ENCODE data around the gene MOSPD3.
A peak's percentile ranks its signal among the peaks of the same experiment; 100 is the strongest.

Gene MOSPD3

DNA sequence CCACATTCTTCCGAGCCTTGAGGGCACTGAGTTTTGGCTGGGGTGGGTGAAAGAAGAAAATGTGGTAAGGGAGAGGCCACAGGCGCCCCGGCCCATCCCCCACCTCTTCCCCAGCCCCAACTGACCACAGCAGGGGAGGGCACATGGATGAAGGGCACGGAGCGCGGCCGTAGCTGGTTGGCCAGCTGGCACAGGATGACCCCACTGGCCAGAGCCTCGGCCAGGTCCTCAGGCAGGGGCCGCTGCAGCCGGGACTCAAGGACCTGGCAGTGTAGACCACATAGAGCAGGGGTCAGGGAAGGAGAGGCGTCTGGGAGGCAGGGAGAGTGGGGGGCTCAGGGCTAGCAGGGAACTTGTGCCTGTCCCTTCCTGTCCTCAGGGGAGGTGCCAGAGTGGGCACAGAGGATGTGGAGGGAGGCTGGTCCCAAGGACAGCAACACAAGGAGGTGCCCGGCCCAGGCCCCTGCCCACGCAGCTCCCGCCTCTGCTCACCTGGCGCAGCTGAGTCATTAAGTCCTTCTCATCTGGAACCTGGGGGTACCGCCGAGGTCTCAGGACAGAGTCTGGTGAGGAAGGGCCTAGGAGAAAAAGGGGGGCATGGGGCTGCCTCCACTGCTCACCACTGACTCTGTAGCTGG, 36.5 kb upstream of the MOSPD3 start:
- DNase-seq: no peak

DNA sequence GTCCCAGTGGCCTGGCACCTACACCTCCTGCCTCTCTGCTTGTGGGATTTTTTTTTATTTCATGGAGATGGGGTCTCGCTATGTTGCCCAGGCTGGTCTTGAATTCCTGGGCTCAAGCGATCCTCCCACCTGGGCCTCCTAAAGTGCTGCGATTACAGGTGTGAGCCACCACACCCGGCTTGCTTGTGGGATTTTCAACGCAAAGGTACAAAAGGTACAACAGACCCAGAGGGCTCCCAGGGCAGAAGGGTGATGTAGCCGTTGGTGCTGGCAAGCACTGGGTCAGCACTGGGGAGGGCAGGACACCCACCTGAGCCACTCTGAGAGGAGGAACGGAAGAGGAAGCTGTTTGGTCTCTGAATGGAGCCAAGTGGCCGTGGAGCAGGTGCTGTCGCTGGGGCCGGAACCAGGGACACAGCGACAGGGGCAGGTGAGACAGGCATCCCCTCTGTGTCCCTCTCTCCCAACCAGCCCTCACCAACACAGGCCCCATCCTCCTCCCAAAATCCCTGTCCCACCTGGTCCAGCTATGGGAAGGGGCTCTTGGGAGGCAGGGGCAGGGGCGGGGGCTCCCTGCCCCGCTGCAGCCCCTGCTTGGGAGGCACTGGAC, 35.9 kb upstream of the MOSPD3 start:
- no peak for DNase-seq

DNA sequence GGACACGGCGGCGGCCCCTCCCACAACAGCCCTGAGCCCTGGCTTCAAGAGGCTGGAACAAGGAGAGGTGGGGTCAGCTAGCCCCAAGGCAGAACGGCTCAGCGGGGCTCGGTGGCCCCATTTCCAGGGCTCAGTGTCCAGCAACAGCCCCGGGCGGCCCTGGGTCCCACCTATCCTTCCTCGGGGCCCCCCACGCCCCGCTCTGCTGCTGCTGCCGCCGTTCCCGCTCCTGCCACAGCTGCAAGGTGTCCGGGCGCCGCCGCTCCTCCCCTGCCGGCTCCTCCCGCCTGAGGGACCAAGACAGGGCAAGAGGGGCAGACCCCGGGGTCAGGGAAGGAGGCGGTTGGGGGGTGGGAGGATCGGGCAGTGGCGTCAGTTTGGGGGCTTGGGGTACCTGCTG, 35.2 kb upstream of the MOSPD3 start:
- no peak for DNase-seq

DNA sequence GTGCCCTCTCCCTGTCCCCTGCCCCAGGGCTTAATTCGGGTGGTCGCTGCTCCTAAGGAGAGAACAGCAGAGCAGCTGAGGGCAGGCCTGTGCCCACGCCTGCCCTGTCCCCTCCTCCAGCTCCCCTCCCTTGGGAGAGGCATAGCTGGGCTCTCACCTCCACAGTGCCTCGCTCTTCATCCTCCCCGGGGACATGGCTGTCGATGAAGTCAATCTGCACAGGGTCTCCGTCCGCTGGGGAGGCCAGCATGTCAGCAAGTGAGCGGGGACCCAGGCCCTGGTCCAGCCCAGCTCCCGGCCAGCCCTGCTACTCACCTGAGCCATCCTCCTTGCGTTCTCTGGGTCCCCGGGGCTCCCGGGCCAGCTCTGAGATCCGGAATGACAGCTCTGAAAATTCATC, 34.8 kb upstream of the MOSPD3 start:
- DNase-seq: no peak

DNA sequence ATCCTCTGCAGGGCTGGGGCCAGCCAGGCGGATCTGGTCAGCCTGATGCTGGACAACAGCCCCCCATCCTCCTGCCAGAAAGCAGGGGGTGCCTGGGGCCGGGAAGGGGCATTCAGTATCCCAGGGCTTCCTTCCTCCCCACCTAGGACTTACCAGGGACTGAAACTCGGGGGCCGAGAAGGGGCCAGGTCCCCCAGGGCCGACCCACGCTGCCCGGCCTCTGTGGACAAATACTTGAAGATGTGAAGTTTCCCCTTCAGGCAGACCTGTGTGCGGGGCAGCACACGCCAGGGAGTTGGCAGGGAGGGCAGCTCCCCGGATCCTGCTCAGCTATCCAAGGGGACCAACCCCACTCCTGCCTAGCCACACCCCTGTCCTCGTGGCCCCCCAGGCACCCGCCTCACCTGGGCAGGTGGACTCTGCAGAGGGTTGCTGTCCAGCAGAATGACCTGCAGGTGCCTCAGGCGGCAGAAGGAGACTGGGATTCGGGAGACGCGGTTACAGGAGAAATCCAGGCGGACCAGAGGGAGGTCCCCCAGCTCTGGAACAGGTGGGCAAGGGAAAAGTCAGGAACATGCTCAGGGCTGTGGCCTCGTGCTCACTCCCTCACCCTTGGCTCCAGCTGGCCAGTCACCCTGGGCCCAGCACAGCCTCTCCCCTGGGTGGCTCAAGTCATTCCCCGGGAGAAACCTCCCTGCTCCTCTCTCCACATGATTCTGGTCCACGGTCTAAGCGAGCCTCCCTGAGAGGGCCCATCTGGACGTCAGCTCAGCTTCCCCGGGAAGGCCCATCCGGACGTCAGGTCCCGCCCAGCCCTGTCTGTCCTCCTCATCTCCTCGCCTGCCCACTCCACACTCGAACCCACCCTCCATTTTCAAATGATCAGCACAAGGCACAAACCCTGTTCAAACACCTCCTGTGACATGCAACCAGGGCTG, 33.8 kb upstream of the MOSPD3 start:
- DNase-seq: no peak

DNA sequence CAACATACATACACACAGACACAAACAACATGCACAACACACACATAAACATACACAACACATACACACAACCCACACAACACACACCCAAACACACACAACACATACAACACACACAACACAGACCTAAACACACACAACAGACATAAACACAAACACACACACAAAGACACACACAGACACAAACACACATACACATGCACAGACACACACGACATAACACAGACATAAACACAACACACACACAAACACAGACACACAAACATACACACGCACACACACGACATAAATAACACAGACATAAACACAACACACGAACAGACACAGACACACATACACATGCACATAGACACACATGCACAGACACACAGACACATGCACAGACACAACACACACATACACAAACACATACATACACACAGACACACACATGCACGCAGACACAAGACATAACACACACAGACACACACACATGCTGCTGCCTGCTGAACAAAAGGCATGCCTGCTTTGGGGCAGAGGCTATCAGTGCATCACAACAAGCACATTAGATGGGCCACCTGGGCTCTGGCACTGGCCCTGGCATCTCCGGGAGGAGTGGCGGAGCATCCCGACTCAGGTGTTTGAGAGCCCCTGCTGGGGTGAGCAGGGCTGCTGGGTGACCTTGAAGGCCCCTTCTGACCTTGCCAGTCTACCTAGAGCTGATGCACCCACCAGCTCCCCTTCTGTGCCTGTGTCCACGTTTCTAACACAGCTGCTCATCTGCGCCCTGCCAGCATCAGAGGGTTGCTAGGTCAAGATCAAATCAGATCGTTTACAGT, 31.7 kb upstream of the MOSPD3 start:
- no peak for DNase-seq

DNA sequence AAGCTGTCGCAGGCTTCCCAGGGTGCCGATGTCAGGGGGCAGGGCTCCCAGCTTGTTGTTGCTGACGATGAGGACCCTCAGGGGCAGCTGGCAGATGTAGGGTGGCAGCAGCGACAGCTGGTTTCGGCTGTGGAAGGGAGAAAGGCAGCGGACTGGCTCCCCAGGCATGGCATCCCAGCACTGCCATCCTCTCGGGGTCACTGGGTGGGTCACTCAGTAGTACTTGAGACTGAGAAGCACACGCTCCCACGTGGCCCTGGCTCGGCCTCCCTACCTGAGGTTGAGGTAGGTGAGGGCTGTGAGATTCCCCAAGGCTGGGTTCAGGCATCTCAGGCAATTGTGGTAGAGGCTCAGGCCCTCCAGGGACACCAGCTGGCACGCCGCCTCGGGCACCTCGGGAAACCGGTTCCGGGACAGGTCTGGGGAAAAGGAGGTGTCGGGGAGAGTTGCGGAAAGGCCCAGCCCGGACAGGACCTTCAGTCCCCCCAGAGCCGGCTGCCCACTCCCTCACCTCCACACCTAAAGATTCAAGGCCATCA, 30.2 kb upstream of the MOSPD3 start:
- DNase-seq: no peak

DNA sequence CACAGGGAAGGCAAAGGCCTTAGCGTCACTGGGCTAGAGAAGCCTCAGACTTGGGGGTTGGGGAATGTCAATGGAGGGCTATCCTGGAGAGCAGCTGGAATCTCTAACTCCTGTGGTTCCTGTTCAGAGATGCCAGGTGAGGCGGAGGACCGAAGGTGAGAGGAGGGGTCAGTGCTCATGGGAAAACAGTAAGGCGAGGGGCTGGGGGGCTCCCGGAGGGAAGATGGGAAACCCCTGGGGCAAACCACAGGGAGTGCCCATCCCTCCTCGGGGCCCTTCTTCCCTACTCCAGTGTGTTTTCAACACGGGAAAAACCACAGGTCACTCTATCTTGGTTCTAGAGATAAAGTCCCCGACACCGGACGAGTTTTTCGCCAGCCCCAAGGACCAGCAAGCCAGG, 29.7 kb upstream of the MOSPD3 start:
- DNase-seq: no peak

DNA sequence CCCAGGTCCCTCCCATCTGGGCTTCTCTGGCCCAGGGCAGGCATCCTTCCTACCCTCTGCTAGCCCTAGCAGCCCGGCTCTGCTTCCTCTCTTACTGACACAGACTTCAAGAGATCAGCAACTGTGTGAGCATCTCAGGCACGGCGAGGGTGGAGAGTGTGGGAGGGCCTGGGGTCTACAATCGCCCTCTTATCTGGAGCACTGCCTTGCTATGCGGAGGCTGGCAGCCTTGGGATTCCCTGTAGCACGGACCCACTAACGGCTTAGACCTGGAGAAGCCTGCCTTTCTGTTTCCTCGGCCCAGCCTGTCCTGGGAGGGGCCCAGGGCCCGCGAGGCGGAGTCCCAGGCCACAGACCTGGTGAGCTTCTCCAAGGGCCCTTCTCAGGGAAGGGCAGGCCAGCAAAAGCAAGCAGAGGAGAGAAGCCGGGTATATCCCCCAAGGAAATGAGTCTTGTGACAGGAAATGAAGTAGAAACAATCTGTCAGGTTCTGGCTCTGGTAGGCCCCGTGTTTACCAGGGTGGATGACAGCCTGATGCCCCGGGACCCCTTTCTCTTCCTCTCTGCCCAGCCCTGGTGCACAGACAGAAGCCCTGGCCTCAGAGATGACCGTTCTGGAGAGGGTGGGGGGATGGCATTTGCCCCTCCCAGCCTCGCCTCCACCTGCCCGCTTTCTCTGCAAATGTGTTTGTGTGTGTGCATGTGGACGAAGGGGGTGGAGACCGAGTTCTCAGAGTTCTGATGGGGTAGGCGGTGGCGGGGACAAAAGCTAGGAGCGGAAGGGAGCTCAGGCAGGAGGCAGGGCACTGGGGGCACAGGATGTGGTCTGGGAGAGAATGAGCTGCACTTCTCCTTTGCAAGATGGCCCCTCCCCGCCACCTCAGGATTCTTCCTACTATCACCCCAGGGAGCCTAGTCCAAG, 28.9 kb upstream of the MOSPD3 start:
- peak; percentile 60 for DNase-seq

DNA sequence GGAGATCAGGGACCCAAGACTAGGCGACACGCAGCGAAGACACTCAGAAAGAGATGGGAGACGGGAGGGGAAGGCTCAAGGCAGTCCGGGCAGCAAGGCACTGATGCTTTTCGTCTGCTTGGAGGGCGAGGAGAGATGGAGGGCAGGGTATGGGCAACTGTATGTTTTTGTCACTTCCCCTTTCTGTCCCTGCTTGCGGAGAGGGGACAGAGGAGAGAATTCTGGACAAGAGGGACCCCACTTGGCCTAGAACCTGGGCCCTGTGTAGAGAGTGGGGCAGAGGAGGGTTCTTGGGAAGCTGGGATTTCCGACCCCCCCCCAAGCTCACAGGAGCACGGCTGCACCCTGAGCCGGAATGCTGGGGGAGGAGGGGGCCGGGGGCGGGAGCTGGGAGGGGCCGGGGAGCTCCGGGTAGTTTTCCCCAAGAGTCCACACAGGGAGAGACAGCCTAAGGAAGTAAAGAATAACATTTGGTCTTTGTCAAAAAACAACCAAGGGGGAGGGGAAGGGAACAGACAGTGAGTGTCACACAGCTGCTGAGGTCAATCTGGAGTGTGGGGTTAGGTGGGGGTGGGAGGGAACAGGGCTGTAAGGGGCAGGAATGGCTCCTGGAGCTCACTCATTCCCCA, 28.2 kb upstream of the MOSPD3 start:
- no peak for DNase-seq

DNA sequence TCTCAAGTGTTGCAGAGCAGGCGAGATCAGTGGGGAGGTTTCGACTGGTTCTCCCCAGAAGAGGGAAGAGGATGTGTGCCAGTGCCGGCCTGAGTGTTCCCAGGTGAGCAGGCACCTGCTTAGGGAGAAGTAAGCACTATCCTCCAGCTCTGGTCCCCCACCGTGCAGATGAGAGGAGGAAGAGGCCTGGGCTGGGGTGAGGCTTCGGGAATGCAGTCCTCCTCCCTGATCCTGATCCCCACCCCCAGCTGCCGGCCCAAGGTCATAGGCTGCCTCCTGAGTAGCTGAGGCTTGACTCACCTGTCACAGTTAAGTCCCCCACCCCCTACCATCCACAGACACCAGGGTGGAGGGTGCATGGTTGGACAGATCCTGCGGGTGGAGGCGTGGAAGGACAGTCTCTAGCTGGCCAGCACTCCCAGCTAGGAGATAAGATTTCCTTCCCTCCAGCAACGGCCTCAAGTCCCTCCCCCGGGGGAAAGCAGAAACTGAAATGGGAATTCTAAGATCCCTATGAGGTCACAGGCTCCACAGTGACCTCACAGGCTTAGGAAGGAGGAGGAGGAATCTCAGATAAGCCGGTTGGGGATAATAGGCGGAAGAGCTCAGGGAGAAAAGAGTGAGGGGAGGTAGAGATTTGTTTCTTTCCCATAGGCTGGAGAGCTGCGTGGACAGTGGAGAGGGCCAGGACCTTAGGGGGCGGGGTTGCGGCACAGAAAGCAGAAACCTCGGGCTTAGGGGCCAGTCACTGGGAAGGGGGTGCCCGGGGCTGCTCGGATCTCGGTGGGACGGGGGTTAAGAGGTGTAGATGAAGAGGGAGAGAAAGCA, 27.4 kb upstream of the MOSPD3 start:
- DNase-seq: no peak

DNA sequence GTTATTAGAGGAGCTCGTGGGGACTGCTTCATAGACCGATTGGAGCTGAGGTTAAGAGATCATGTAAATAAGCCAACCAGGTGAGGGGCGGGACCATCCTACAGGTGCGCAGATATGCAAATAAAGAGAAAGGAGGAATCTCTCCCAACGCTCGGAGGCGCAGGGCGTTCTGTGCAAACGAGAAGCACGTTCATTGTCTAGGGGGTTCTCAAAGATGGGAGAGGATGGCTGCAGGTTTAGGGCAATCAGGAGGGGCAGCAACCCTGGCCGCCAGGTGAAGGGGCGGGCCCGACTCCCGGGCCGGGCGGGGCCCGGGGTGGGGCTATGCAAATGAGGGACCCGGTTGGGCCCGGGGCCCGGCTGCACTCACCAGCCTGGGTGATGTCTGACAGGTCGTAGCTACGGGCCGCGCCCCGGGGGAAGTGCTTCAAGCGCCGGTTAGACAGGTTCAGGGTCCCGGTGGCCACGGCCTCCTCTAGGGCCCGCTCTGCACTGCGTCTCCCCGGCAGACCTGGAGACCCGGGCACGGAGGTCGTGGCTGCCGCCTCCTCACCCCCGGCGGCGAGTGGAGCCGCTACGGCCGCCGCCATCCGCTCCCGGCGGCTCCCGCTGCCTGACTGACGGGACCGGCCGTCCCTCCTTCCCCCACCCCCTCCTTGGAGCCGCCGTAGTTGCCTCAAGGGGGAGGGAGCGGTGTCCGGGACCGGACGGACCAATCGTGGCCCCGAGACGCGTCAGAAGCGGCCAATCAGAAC, 26.7 kb upstream of the MOSPD3 start, which contains the start of gene LRCH4:
LRCH4 (minus strand) TSS at position 619 of the 755 bp plus-strand sequence; CDS start at position 590, 29 bp downstream.
- peak; percentile 54 for DNase-seq

DNA sequence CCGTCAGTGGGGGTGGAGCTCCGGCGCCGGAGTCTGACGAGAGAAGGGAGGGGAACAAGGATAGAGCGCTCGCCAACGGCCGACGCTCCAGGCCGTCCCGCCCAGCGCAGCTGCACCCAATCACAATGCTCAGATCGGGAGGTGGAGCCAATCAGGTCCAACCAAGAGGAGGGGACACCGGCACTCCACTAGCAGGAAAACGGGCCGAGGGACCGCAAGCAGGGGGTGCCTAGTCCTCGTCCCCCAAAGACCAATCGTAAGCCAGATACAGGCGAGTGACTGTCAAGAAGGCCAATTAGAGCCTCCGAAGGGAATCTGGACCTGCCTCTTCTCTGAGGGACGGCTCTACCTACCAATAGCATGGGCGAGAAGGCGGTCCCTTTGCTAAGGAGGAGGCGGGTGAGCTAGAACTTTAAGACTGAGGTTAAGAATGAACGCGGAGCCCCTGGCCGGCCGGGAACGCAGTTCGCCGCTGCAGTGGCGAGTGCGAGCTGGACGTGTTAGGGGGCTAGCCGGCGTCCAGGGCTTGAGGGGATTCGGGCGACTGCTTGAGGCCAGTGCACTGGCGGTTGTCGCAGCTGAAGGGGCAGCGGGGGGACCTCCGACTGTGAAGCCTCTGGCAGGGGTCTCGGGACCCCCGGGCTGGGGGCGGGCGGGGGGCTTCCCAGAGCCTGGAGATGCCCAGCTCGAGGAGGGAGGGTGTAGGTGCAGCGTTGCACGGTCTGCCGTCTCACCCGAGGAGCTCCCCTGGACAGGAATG, 25.9 kb upstream of the MOSPD3 start, which contains the start of gene FBXO24:
FBXO24 (plus strand) TSS at position 63 of the 760 bp plus-strand sequence; CDS start at position 361, 298 bp downstream.
- peak; percentile 100 for DNase-seq

DNA sequence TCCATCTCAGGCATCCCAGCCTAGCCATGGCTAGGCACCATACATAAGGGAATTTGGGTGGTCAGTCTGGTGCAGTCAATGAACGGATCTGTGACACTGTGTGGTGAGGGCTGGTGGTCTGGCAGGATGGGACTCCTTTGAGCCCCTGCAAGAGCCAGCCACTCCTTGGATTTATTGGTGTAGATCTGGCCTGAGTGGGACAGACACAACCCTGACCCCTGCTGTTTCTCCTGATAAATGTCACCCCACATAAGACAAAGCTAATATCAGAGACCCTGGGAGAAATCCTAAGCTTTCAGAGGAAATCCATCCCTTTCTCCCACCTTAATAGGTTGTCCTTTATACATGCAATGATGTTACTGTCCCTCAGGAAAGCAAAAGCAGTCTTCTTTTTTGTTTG, 23.9 kb upstream of the MOSPD3 start:
- no peak for DNase-seq

DNA sequence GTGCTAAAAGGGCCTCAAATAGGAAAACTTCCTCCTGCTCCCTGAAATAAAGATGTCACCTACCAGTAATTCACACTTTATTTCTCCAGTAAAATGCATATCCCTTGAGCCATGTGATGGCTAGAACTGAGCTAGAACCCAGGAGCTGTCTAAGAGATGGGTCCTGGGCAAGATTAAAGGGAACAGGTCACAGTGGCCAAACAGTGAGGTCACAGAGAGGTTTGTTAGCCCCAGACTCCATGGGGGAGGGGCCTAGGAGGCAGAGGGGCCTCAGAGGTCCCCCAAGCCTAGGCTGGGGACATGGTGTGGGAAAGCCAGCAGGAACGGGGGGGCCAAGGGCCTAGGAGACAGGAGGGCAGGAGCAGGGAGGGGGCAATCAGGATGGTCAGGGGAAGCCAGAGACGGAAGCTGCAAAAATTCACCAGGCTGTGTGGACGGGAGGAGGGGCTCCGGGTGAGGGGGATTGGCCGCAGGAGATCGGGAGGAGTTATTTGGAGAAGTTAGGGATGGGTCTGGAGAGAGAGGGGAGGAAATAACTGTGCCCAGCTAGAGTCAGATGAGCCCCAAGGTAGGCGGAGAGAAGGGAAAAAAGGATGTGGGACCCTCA, 22.9 kb upstream of the MOSPD3 start:
- no peak for DNase-seq

DNA sequence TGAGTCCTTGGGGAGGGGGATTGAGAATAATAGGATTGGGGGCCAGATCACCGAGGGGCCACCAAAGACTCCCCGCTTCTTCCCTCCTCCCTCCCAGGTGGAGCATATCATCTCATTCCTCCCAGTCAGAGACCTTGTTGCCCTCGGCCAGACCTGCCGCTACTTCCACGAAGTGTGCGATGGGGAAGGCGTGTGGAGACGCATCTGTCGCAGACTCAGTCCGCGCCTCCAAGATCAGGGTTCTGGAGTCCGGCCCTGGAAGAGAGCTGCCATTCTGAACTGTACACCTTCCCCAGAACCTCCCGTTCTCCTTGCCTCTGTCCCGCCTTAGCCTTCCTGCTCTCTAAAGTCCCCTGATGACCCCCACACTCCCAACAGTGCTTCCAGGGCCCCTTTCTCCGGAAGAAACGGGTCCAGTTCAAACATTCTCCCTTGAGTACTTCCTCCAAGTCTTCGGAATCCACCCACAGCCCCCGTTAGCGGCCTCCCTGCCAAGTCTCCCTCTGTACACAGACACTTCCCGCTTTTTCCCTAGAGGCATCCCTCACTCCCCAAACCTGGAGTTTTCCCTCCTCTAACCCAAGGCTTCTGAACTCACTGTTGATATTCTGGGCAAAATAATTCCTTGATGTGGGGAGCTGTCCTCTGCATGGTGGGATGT, 22.1 kb upstream of the MOSPD3 start:
- DNase-seq: no peak

DNA sequence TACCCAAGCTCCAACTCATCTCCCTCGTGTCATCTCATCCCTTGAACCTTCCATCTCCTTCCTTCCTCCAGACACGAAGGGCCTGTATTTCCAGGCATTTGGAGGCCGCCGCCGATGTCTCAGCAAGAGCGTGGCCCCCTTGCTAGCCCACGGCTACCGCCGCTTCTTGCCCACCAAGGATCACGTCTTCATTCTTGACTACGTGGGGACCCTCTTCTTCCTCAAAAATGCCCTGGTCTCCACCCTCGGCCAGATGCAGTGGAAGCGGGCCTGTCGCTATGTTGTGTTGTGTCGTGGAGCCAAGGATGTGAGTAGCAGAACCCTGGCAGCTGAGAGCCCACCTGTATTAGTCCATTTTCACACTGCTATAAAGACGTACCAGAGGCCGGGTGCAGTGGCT, 20.7 kb upstream of the MOSPD3 start:
- DNase-seq: no peak
